Measurements from ENCODE around the gene TPGS1. TPM values are rescaled to one million over a fixed set of nuclear protein-coding genes. Genes with fewer than 3 reads are reported as not detected.

Gene TPGS1
- total RNA-seq, 4 donors from 2014 or later = 50.8 to 147 (median 99.6) TPM

- intact Hi-C loops (cut with DNase I) = no loop called here
- Histone ChIP-seq H3K27ac (no peak overlapping the region), H3K4me3 (replicated peaks in 1 of 3) (no peak overlapping the region), H3K4me1 (no peaks in the 10 kb centered on the region), H3K27me3 (no peaks in the 10 kb centered on the region), H3K9me3 (no peaks in the 10 kb centered on the region), H3K36me3 (no peaks in the 10 kb centered on the region)
- TF ChIP-seq POLR2A (IDR thresholded peaks at IDR 0.05) (no peak), CTCF (IDR thresholded peaks at IDR 0.05) (no peak)
- DNase-seq = no peak
- 76 to 82% methylated on average over 25 to 29 of the region's 31 CpGs for WGBS, 2 donors
Observed at GRCh38 chr19:556611-557382, 49.5 kb downstream of the TPGS1 start.

- Histone ChIP-seq H3K4me1 (no peaks in the 10 kb centered on the region), H3K36me3 (no peaks in the 10 kb centered on the region), H3K9me3 (no peaks in the 10 kb centered on the region), H3K27ac (no peak overlapping the region), H3K4me3 (replicated peaks in 1 of 3) (no peak overlapping the region), H3K27me3 (no peaks in the 10 kb centered on the region)
- WGBS, 2 donors = 48 to 51% methylated on average over 14 to 21 of the region's 21 CpGs
- intact Hi-C loops (cut with DNase I) = no loop called here
- DNase-seq = no peak
- TF ChIP-seq POLR2A (IDR thresholded peaks at IDR 0.05) = no peak
- no peak for TF ChIP-seq CTCF (IDR thresholded peaks at IDR 0.05)
Observed at GRCh38 chr19:558770-559439, 51.6 kb downstream of the TPGS1 start.

- WGBS, 2 donors = 72 to 75% methylated on average over 12 of the region's 12 CpGs
Observed at GRCh38 chr19:560121-560520, 52.8 kb downstream of the TPGS1 start.

GRCh38 chr19:566403-566802 lies 59.1 kb downstream of the TPGS1 start:
- H3K9me3 ChIP-seq = no peaks in the 10 kb centered on the region
- peaks cover 5% of the 10 kb centered on the region in 2 donors for H3K4me1 ChIP-seq
- 84 to 90% methylated on average over 18 to 19 of the region's 19 CpGs for WGBS, 2 donors
- no peaks in the 10 kb centered on the region for H3K27me3 ChIP-seq
- TF ChIP-seq CTCF (IDR thresholded peaks at IDR 0.05) (no peak), POLR2A (IDR thresholded peaks at IDR 0.05) (no peak)
- intact Hi-C loops (cut with DNase I) = no loop called here
- no peaks in the 10 kb centered on the region for H3K36me3 ChIP-seq
- no peak for DNase-seq
- no peak overlapping the region for H3K4me3 ChIP-seq (replicated peaks in 1 of 3)
- no peak overlapping the region for H3K27ac ChIP-seq

More at GRCh38 chr19:560121-560520, 52.8 kb downstream of the TPGS1 start:
- Histone ChIP-seq H3K9me3 (no peaks in the 10 kb centered on the region), H3K4me3 (replicated peaks in 1 of 3) (no peak overlapping the region), H3K4me1 (no peaks in the 10 kb centered on the region), H3K36me3 (no peaks in the 10 kb centered on the region), H3K27ac (no peak overlapping the region), H3K27me3 (no peaks in the 10 kb centered on the region)
- intact Hi-C loops (cut with DNase I) = no loop called here
- DNase-seq = no peak
- TF ChIP-seq CTCF (IDR thresholded peaks at IDR 0.05) (no peak), POLR2A (IDR thresholded peaks at IDR 0.05) (no peak)

- H3K27me3 ChIP-seq = no peaks in the 10 kb centered on the region
- DNase-seq = no peak
- intact Hi-C loops (cut with DNase I) = no loop called here
- TF ChIP-seq CTCF (IDR thresholded peaks at IDR 0.05) (no peak), POLR2A (IDR thresholded peaks at IDR 0.05) (no peak)
- no peaks in the 10 kb centered on the region for H3K9me3 ChIP-seq
- peaks cover 5 to 7% of the 10 kb centered on the region in 2 donors for H3K4me1 ChIP-seq
- no peak overlapping the region for H3K4me3 ChIP-seq (replicated peaks in 1 of 3)
- H3K36me3 ChIP-seq = no peaks in the 10 kb centered on the region
- no peak overlapping the region for H3K27ac ChIP-seq
- WGBS, 2 donors = 75 to 83% methylated on average over 16 of the region's 16 CpGs
Observed at GRCh38 chr19:566844-567243, 59.5 kb downstream of the TPGS1 start.
